K562 (cell line): ENCODE results near the gene SERPING1. TPM values are rescaled to one million over a fixed set of nuclear protein-coding genes. Genes with fewer than 3 reads are reported as not detected.

Source experiments
- ATAC-seq: fragments of 200-7000 bp; cut with Tn5 transposase; 3 replicates; pipeline ENCODE4 v1.9.1; 2020; ENCODE audit warnings: moderate library complexity
- BruUV-seq: library from RNA; stranded (reverse); fragments of 400-500 nt; replicated peaks from 2 replicates; lab custom pipeline; 2021; lab: Mats Ljungman, UMichigan
- CTCF ChIA-PET: fragments of 300-600 bp; formaldehyde crosslinking; extraction: SDS; loops from one replicate; lab custom pipeline; 2021; ENCODE audit warnings: low intra/inter-chr PET ratio; lab: Yijun Ruan, JAX
- POLR2A ChIA-PET: fragments of 300-600, 350-650 bp; sonication (Branson Sonifier 250); formaldehyde crosslinking; extraction: SDS; loops from one replicate; lab custom pipeline; 2021; ENCODE audit warnings: antibody characterized with exemption, inconsistent platforms; lab: Yijun Ruan, JAX
- DNase-seq, 4 experiments: peaks; one replicate each; pipeline versions ENCODE4 v3.0.0 to v3.0.0-alpha.2; 2011 to 2018; ENCODE audit warnings: low spot score in 3 of 4, mixed read lengths in 3 of 4; ENCODE audit errors: extremely low read depth in 1 of 4
- FAIRE-seq: peaks from 2 replicates; lab custom pipeline; 2011; peaks lifted over from hg19 to GRCh38; lab: Jason Lieb, UNC
- H2AFZ ChIP-seq: 2 replicates; pipeline ENCODE4 v1.6.0; 2011; ENCODE audit warnings: low read depth, low read length, control low read depth, inconsistent platforms
- H3K27ac ChIP-seq: fragments of 200-600 bp; 3 replicates; pipeline ENCODE4 v1.8.0; 2011; ENCODE audit warnings: low read depth, mild to moderate bottlenecking, control low read depth, inconsistent platforms, low read length, moderate library complexity, mixed read lengths; ENCODE audit errors: extremely low read depth
- H3K27me3 ChIP-seq, 2 experiments: fragments of 300-600 bp in 1 of 2; 2 replicates in 1 of 2; 3 replicates in 1 of 2; pipeline versions ENCODE4 v1.6.0 to v1.8.0; 2011; ENCODE audit warnings: inconsistent platforms in 2 of 2, low read length in 2 of 2, mild to moderate bottlenecking in 1 of 2, mixed read lengths in 1 of 2, moderate library complexity in 1 of 2; ENCODE audit not compliant: control insufficient read depth in 2 of 2, insufficient read depth in 2 of 2
- H3K36me3 ChIP-seq: fragments of 300-600 bp; 3 replicates; pipeline ENCODE4 v1.8.0; 2011; ENCODE audit warnings: mild to moderate bottlenecking, low read length, inconsistent platforms; ENCODE audit not compliant: control insufficient read depth, insufficient read depth
- H3K4me1 ChIP-seq, 2 experiments: fragments of 200-600 bp in 1 of 2; replicated peaks in 1 of 2; 2 replicates in 1 of 2; 3 replicates in 1 of 2; pipeline versions ENCODE4 v1.5.1 to v1.8.0; 2011; ENCODE audit warnings: inconsistent platforms in 2 of 2, low read length in 2 of 2, mild to moderate bottlenecking in 1 of 2, mixed read lengths in 1 of 2, moderate library complexity in 1 of 2; ENCODE audit not compliant: control insufficient read depth in 2 of 2, insufficient read depth in 2 of 2
- H3K4me2 ChIP-seq: 2 replicates; pipeline ENCODE4 v1.6.1; 2011; ENCODE audit warnings: low read length, control low read depth, inconsistent platforms, mixed read lengths; ENCODE audit not compliant: insufficient read depth
- H3K4me3 ChIP-seq: fragments of 200-600 bp; sonication (generic), shearing (Covaris generic); 2 replicates; pipeline ENCODE4 v1.5.1; 2016; ENCODE audit warnings: control low read depth, inconsistent platforms
- H3K79me2 ChIP-seq: fragments of 200-600 bp; 3 replicates; pipeline ENCODE4 v1.8.0; 2011; ENCODE audit warnings: low read length, inconsistent platforms; ENCODE audit not compliant: control insufficient read depth, insufficient read depth
- H3K9ac ChIP-seq, 2 experiments: 2 replicates each; pipeline versions ENCODE4 v1.6.0 to v1.6.1; 2011; ENCODE audit warnings: low read depth in 2 of 2, low read length in 2 of 2, control low read depth in 1 of 2, inconsistent platforms in 1 of 2, mild to moderate bottlenecking in 1 of 2, mixed read lengths in 1 of 2; ENCODE audit not compliant: insufficient read depth in 1 of 2
- H3K9me1 ChIP-seq: one replicate; pipeline ENCODE4 v1.6.0; 2011; ENCODE audit warnings: inconsistent platforms, mild to moderate bottlenecking, low read length, moderate library complexity; ENCODE audit not compliant: control insufficient read depth, insufficient read depth
- H3K9me3 ChIP-seq: replicated peaks from 2 replicates; pipeline ENCODE4 v1.5.1; 2011; ENCODE audit warnings: low read depth, low read length, inconsistent platforms; ENCODE audit not compliant: control insufficient read depth, insufficient read depth
- H4K20me1 ChIP-seq: replicated peaks from 2 replicates; pipeline ENCODE4 v1.6.1; 2011; ENCODE audit warnings: low read length, inconsistent platforms, mixed read lengths; ENCODE audit not compliant: control insufficient read depth, insufficient read depth
- E2F1 ChIP-seq: sonication (generic); formaldehyde crosslinking; IDR thresholded peaks from 2 replicates; pipeline ENCODE4 v1.8.1; 2023; ENCODE audit warnings: mild to moderate bottlenecking, missing genetic modification reagents, moderate library complexity
- HCFC1 ChIP-seq: IDR thresholded peaks from 2 replicates; pipeline ENCODE4 v1.6.1; 2012; ENCODE audit warnings: low read depth, low read length, improper control_type of control experiment
- RBM39 ChIP-seq: fragments of 200-400 bp; formaldehyde crosslinking; optimal IDR thresholded peaks from 2 replicates; pipeline ENCODE3; 2018; ENCODE audit warnings: low read depth, low read length
- SFPQ ChIP-seq: fragments of 200-400 bp; formaldehyde crosslinking; IDR thresholded peaks from 2 replicates; pipeline ENCODE4 v1.6.1; 2017; ENCODE audit warnings: mild to moderate bottlenecking, low read depth, low read length, moderate library complexity
- TRIM24 ChIP-seq, 2 experiments: fragments of 450-650 bp; IDR thresholded peaks; 2 replicates each; pipeline ENCODE4 v1.6.1; 2016
- WGBS: fragments of 100-300 bp; shearing (Covaris generic); methylation state at CpG from one replicate; pipeline ENCODE4 v1.1.6; 2016; ENCODE audit warnings: low coverage, mixed read lengths; ENCODE audit not compliant: insufficient coverage; ENCODE audit errors: missing lambda C conversion rate; 5-methylcytosine and 5-hydroxymethylcytosine counted together
- in situ Hi-C: fragments of 300-500 bp; cut with MboI; formaldehyde crosslinking; loops from 4 replicates; pipeline ENCODE4 v1.15.0; 2018; ENCODE audit warnings: inconsistent platforms, mixed read lengths
- intact Hi-C: fragments of 100-400 bp; cut with micrococcal nuclease; formaldehyde crosslinking; loops from 2 replicates; pipeline ENCODE4 v1.14.2; 2022
- polyA plus RNA-seq, 8 experiments: library from polyadenylated mRNA; depleted of rRNA in 4 of 8; stranded (reverse) in 5 of 8; unstranded in 3 of 8; fragments of >200 nt; fragmentation: Nextera tagmentation in 2 of 8; fragmentation: Illumina TruSeq in 1 of 8; extraction: Ambion mirVana in 2 of 8; extraction: Trizol in 1 of 8; gene quantifications; 2 replicates each; pipeline versions ENCODE4 v1.2.1 to v1.2.3, GENCODE V29; 2011 to 2014; ENCODE audit warnings: inconsistent platforms in 1 of 8, missing spikeins in 1 of 8
- total RNA-seq, 7 experiments: library from RNA; depleted of rRNA in 6 of 7; stranded (reverse); fragments of >200 nt in 6 of 7; fragmentation: Illumina TruSeq in 2 of 7; extraction: Trizol in 2 of 7; gene quantifications; 2 replicates each; pipeline versions ENCODE4 v1.2.1 to v1.2.3, GENCODE V29; 2011 to 2021; ENCODE audit warnings: low replicate concordance in 1 of 7

Gene SERPING1
- total and polyA plus RNA-seq, 9 of the 15 experiments (the other 6 are each of a cell fraction or from before 2014, with no cell fraction given): 0.10 to 1.00 (median 0.21) TPM; not detected in 2

GRCh38 chr11:57568330-57568766 is 29.1 kb upstream of the SERPING1 start (continued):
- peak; percentile 6; the same call in 1 of the 2 replicates for TF ChIP-seq E2F1 (CRISPR knock-in tag)

GRCh38 chr11:57571606-57572005 is 25.9 kb upstream of the SERPING1 start:
- 0% methylated on average over 2 of the region's 2 CpGs for WGBS
- H3K36me3 ChIP-seq: no peaks in the 10 kb centered on the region
- H3K4me1 ChIP-seq: peaks cover 5 to 19% of the 10 kb centered on the region in 2 experiments; a peak in 4 of 5 replicates
- H3K9me1 ChIP-seq: no peaks in the 10 kb centered on the region
- no peak overlapping the region for H3K4me3 ChIP-seq
- peaks cover 3 to 5% of the 10 kb centered on the region in 2 experiments; a peak in 2 of 5 replicates for H3K27me3 ChIP-seq
- no peak overlapping the region for H2AFZ ChIP-seq
- H3K9me3 ChIP-seq: no peaks in the 10 kb centered on the region
- CTCF ChIA-PET: interaction anchor here (4.9 kb wide), 1 partner anchor 70 kb away, joined by 37 read pairs; no protein-coding TSS in a partner anchor
- no peak for TF ChIP-seq RBM39
- no peak for TF ChIP-seq TRIM24 (IDR thresholded peaks at IDR 0.05)
- no peak for TF ChIP-seq SFPQ
- no peak for TF ChIP-seq HCFC1
- H3K9ac ChIP-seq: no peak overlapping the region
- H3K27ac ChIP-seq: no peak overlapping the region
- BruUV-seq: no TSS peak
- POLR2A ChIA-PET: interaction anchor here (0.6 to 0.7 kb wide), 2 partner anchors 32 to 65 kb away, joined by 4 to 5 read pairs; no protein-coding TSS in a partner anchor
- DNase-seq (peak in 1 of 4 experiments; percentile 3), FAIRE-seq (no peak), ATAC-seq (no peak)
- H3K79me2 ChIP-seq: no peaks in the 10 kb centered on the region; the same call in 2 of the 3 replicates
- in situ Hi-C loops (no loop called here), intact Hi-C loops (no loop called here)
- no peak overlapping the region for H3K4me2 ChIP-seq
- H4K20me1 ChIP-seq: no peaks in the 10 kb centered on the region
